GM12878 (cell line): ENCODE measurements around the gene NAA30. TPM values are rescaled to one million over a fixed set of nuclear protein-coding genes. Genes with fewer than 3 reads are reported as not detected.

ENCODE experiments used
- ATAC-seq: fragments of 200-7000 bp; cut with Tn5 transposase; 3 replicates; pipeline ENCODE4 v1.9.1; 2020; ENCODE audit warnings: mild to moderate bottlenecking, moderate library complexity
- BruUV-seq: library from RNA; stranded (reverse); fragments of 400-500 nt; replicated peaks from 2 replicates; lab custom pipeline; 2021; lab: Mats Ljungman, UMichigan
- CTCF ChIA-PET: fragments of 300-600 bp; sonication (Branson Sonifier 250); formaldehyde crosslinking; extraction: SDS; loops from one replicate; lab custom pipeline; 2021; ENCODE audit warnings: inconsistent platforms; lab: Yijun Ruan, JAX
- POLR2A ChIA-PET: fragments of 350-600 bp; formaldehyde crosslinking; extraction: SDS; loops from one replicate; lab custom pipeline; 2021; ENCODE audit warnings: inconsistent platforms; lab: Charles Lee
- RAD21 ChIA-PET: fragments of 300-600 bp; sonication (Branson Sonifier 250); formaldehyde crosslinking; loops from one replicate; lab custom pipeline; 2023; ENCODE audit warnings: antibody characterized with exemption; ENCODE audit not compliant: unreplicated experiment; lab: Charles Lee
- SMC1A ChIA-PET: fragments of 300-600 bp; sonication (Branson Sonifier 250); formaldehyde crosslinking; loops from one replicate; lab custom pipeline; 2023; ENCODE audit not compliant: unreplicated experiment, uncharacterized antibody; lab: Charles Lee
- DNase-seq: peaks from one replicate; pipeline ENCODE4 v3.0.0-alpha.2; 2011; ENCODE audit warnings: low read depth, low spot score
- FAIRE-seq: peaks from 3 replicates; lab custom pipeline; 2011; peaks lifted over from hg19 to GRCh38; lab: Jason Lieb, UNC
- H2AFZ ChIP-seq: 2 replicates; pipeline ENCODE4 v1.6.0; 2011; ENCODE audit warnings: low read depth, low read length, control low read depth; ENCODE audit not compliant: control insufficient read depth
- H3K27ac ChIP-seq: 2 replicates; pipeline ENCODE4 v1.5.1; 2011; ENCODE audit warnings: control low read depth; ENCODE audit not compliant: control insufficient read depth, insufficient read depth
- H3K27me3 ChIP-seq, 2 experiments: replicated peaks in 1 of 2; 2 replicates each; pipeline versions ENCODE4 v1.6.0 to v1.6.1; 2011; ENCODE audit warnings: low read length in 1 of 2; ENCODE audit not compliant: control insufficient read depth in 2 of 2, insufficient read depth in 2 of 2
- H3K36me3 ChIP-seq, 2 experiments: 2 replicates each; pipeline ENCODE4 v1.5.1; 2011; ENCODE audit warnings: low read length in 1 of 2; ENCODE audit not compliant: control insufficient read depth in 2 of 2, insufficient read depth in 2 of 2
- H3K4me1 ChIP-seq: 2 replicates; pipeline ENCODE4 v1.6.1; 2011; ENCODE audit warnings: mild to moderate bottlenecking, low read length, moderate library complexity, mixed read lengths; ENCODE audit not compliant: control insufficient read depth, insufficient read depth
- H3K4me2 ChIP-seq: 2 replicates; pipeline ENCODE4 v1.6.0; 2011; ENCODE audit warnings: control low read depth; ENCODE audit not compliant: control insufficient read depth, insufficient read depth
- H3K4me3 ChIP-seq: fragments of 200-600 bp; sonication (generic); 2 replicates; pipeline ENCODE4 v1.5.1; 2016
- H3K79me2 ChIP-seq: 2 replicates; pipeline ENCODE4 v1.6.0; 2011; ENCODE audit warnings: low read length; ENCODE audit not compliant: control insufficient read depth, insufficient read depth
- H3K9ac ChIP-seq: 2 replicates; pipeline ENCODE4 v1.8.0; 2011; ENCODE audit warnings: low read length, control low read depth, mixed read lengths; ENCODE audit not compliant: control insufficient read depth, insufficient read depth
- H3K9me3 ChIP-seq: replicated peaks from 3 replicates; pipeline ENCODE4 v1.5.1; 2011; ENCODE audit warnings: mild to moderate bottlenecking, low read length; ENCODE audit not compliant: control insufficient read depth, insufficient read depth
- H4K20me1 ChIP-seq: 2 replicates; pipeline ENCODE4 v1.6.0; 2011; ENCODE audit not compliant: control insufficient read depth, insufficient read depth
- CBFB ChIP-seq: IDR thresholded peaks from 2 replicates; pipeline ENCODE4 v1.6.1; 2016; ENCODE audit warnings: antibody characterized with exemption, low read depth
- CBX5 ChIP-seq: sonication (generic); IDR thresholded peaks from 2 replicates; pipeline ENCODE4 v1.6.1; 2016; ENCODE audit warnings: low read depth, moderate library complexity, mild to moderate bottlenecking, inconsistent platforms
- CUX1 ChIP-seq: IDR thresholded peaks from 2 replicates; pipeline ENCODE4 v1.6.1; 2012; ENCODE audit warnings: improper control_type of control experiment, low read depth, low read length; ENCODE audit not compliant: insufficient replicate concordance
- HDGF ChIP-seq: fragments of 450-650 bp; IDR thresholded peaks from 2 replicates; pipeline ENCODE4 v1.6.1; 2016; ENCODE audit warnings: antibody characterized with exemption
- IKZF2 ChIP-seq, 2 experiments: fragments of 450-650 bp; IDR thresholded peaks; 2 replicates each; pipeline ENCODE4 v1.6.1; 2017; ENCODE audit warnings: mild to moderate bottlenecking in 2 of 2, moderate library complexity in 2 of 2
- NBN ChIP-seq: fragments of 450-650 bp; IDR thresholded peaks from 2 replicates; pipeline ENCODE4 v1.6.1; 2016
- NR2C1 ChIP-seq: fragments of 450-650 bp; IDR thresholded peaks from 2 replicates; pipeline ENCODE4 v1.6.1; 2017; ENCODE audit warnings: antibody characterized with exemption, mild to moderate bottlenecking, moderate library complexity
- SIX5 ChIP-seq: IDR thresholded peaks from 2 replicates; pipeline ENCODE4 v1.6.1; 2011; ENCODE audit warnings: mild to moderate bottlenecking, low read depth, low read length, moderate library complexity; ENCODE audit not compliant: severe bottlenecking
- SPI1 ChIP-seq: IDR thresholded peaks from 2 replicates; pipeline ENCODE4 v1.6.1; 2011; ENCODE audit warnings: low read depth, mild to moderate bottlenecking, low read length, moderate library complexity, borderline replicate concordance; ENCODE audit not compliant: insufficient read depth
- TBL1XR1 ChIP-seq: IDR thresholded peaks from 2 replicates; pipeline ENCODE4 v1.6.1; 2012; ENCODE audit warnings: low read depth, low read length, improper control_type of control experiment
- ZBTB33 ChIP-seq: fragments of 450-650 bp; IDR thresholded peaks from 2 replicates; pipeline ENCODE4 v1.6.1; 2017; ENCODE audit warnings: mild to moderate bottlenecking
- in situ Hi-C: fragments of 300-500 bp; cut with MboI; formaldehyde crosslinking; loops from 9 replicates; pipeline ENCODE4 v1.14.3; 2018; ENCODE audit warnings: mixed read lengths
- intact Hi-C: fragments of 100-400 bp; cut with micrococcal nuclease; formaldehyde crosslinking; loops from one replicate; pipeline ENCODE4 v1.14.2; 2022; ENCODE audit not compliant: unreplicated experiment
- polyA plus RNA-seq, 11 experiments: library from polyadenylated mRNA; depleted of rRNA in 4 of 11; unstranded in 6 of 11; stranded (reverse) in 5 of 11; fragments of >200 nt; fragmentation: Nextera tagmentation in 4 of 11; fragmentation: Illumina TruSeq in 1 of 11; extraction: Ambion mirVana in 4 of 11; extraction: Trizol in 1 of 11; gene quantifications; 1 replicate in 1 of 11; 2 replicates in 10 of 11; pipeline versions ENCODE4 v1.2.1 to v1.2.3, GENCODE V29; 2011 to 2016; ENCODE audit warnings: inconsistent platforms in 2 of 11, missing spikeins in 2 of 11, low read depth in 1 of 11
- total RNA-seq, 4 experiments: library from RNA; depleted of rRNA in 3 of 4; stranded (reverse); fragments of >200 nt in 3 of 4; fragmentation: Illumina TruSeq in 1 of 4; extraction: Trizol in 1 of 4; gene quantifications; 2 replicates each; pipeline versions ENCODE4 v1.2.1 to v1.2.3, GENCODE V29; 2013 to 2021

The NAA30 gene
- total and polyA plus RNA-seq, 10 of the 15 experiments (the other 5 are each of a cell fraction or from before 2014, with no cell fraction given) = 4.5 to 15.6 (median 10.5) TPM

- peak; percentile 49 for FAIRE-seq
- peak overlapping the region; percentile 90 for H3K4me3 ChIP-seq
- SMC1A ChIA-PET = interaction anchor here (0.8 to 1.1 kb wide), 2 partner anchors 18 to 91 kb away, joined by 3 read pairs; no protein-coding TSS in a partner anchor
- no peak overlapping the region for H3K27ac ChIP-seq
- RAD21 ChIA-PET = no interaction called here
- peaks cover 9% of the 10 kb centered on the region for H3K4me1 ChIP-seq
- intact Hi-C loops = loop anchor here (5.0 kb wide), 2 partner anchors 99 to 126 kb away; partner anchors contain the start of genes AP5M1, CCDC198 and EXOC5
- H3K27me3 ChIP-seq = no peaks in the 10 kb centered on the region
- CTCF ChIA-PET = no interaction called here
- peaks cover 38% of the 10 kb centered on the region for H3K79me2 ChIP-seq
- POLR2A ChIA-PET = no interaction called here
- H2AFZ ChIP-seq = no peak overlapping the region
- BruUV-seq = no TSS peak
- no peaks in the 10 kb centered on the region; a peak in 1 of 4 replicates for H3K36me3 ChIP-seq
- no peaks in the 10 kb centered on the region for H3K9me3 ChIP-seq
- H3K4me2 ChIP-seq = peak overlapping the region; percentile 96
- TF ChIP-seq SPI1 (no peak), NR2C1 (no peak), CBX5 (no peak), HDGF (no peak), IKZF2 (IDR thresholded peaks at IDR 0.05) (no peak), SIX5 (no peak), CUX1 (no peak), TBL1XR1 (no peak), ZBTB33 (no peak), NBN (no peak), CBFB (no peak)
- in situ Hi-C loops = no loop called here
- no peaks in the 10 kb centered on the region for H4K20me1 ChIP-seq
- no peak for ATAC-seq
- DNase-seq = no peak
- no peak overlapping the region for H3K9ac ChIP-seq
Observed at GRCh38 chr14:57392830-57393229, 2.4 kb downstream of the NAA30 start.
